Naive B cell (primary cell): ENCODE measurements around the gene LIPA. TPM values are rescaled to one million over a fixed set of nuclear protein-coding genes. Genes with fewer than 3 reads are reported as not detected.

Experiments used
- ATAC-seq, 2 donors: fragments of 150-1000 bp; cut with Tn5 transposase; 2 replicates each; pipeline ENCODE4 v1.10.0; 2021; ENCODE audit warnings: low read depth in 2 of 2, mild to moderate bottlenecking in 2 of 2, moderate library complexity in 2 of 2
- DNase-seq: peaks from one replicate; pipeline ENCODE4 v3.0.0; 2022
- H3K27ac Mint-ChIP-seq, 6 donors: one replicate each; pipeline ENCODE4 v1.8.0; 2020 to 2022; ENCODE audit warnings: mild to moderate bottlenecking in 6 of 6, mixed read lengths in 6 of 6, moderate library complexity in 5 of 6, inconsistent platforms in 2 of 6
- H3K27me3 Mint-ChIP-seq, 3 donors: one replicate each; pipeline ENCODE4 v1.8.0; 2021 to 2022; ENCODE audit warnings: mixed read lengths in 3 of 3, mild to moderate bottlenecking in 1 of 3
- H3K36me3 Mint-ChIP-seq, 2 donors: one replicate each; pipeline ENCODE4 v1.8.0; 2020 to 2022; ENCODE audit warnings: mixed read lengths in 2 of 2, inconsistent platforms in 1 of 2, mild to moderate bottlenecking in 1 of 2
- H3K4me1 Mint-ChIP-seq, 3 donors: one replicate each; pipeline ENCODE4 v1.8.0; 2020 to 2022; ENCODE audit warnings: mixed read lengths in 3 of 3, inconsistent platforms in 1 of 3, mild to moderate bottlenecking in 1 of 3, moderate library complexity in 1 of 3
- H3K4me3 Mint-ChIP-seq, 8 donors: one replicate each; pipeline ENCODE4 v1.8.0; 2020 to 2022; ENCODE audit warnings: mild to moderate bottlenecking in 8 of 8, mixed read lengths in 8 of 8, moderate library complexity in 8 of 8, inconsistent platforms in 2 of 8
- H3K9me3 Mint-ChIP-seq, 7 donors: one replicate each; pipeline ENCODE4 v1.8.0; 2020 to 2022; ENCODE audit warnings: mixed read lengths in 7 of 7, mild to moderate bottlenecking in 5 of 7, inconsistent platforms in 2 of 7, moderate library complexity in 1 of 7
- polyA plus RNA-seq, 6 donors: library from polyadenylated mRNA; unstranded; fragments of 300-500 nt; fragmentation: Illumina TruSeq; gene quantifications; one replicate each; pipeline ENCODE4 v1.2.3, GENCODE V29; 2021; ENCODE audit warnings: low read depth in 6 of 6

Gene LIPA
- polyA plus RNA-seq, 6 donors from 2014 or later, result 134 to 178 (median 159) TPM

DNA sequence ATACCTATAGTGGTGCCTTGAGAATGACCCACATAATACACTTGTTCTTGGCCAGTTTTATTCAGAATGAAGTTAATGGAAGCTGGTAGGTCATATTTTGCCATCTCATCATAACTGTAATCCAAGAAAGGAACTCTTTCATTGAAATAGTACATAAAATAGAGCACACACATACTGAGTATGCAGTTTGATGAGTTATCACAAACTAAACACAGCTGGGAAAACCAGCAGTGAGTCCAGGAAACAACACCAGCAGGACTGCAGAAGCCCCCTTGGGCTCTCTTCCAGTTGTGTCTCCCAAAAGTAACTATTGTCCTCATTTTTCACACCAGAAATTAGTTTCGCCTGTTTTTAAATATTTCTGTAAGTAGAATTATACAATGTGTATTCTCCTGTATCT is 24.7 kb downstream of the LIPA start:
- peaks cover 0 to 2% (median 0%) of the 10 kb centered on the region in 7 donors for H3K9me3 Mint-ChIP-seq
- no peak for ATAC-seq

DNA sequence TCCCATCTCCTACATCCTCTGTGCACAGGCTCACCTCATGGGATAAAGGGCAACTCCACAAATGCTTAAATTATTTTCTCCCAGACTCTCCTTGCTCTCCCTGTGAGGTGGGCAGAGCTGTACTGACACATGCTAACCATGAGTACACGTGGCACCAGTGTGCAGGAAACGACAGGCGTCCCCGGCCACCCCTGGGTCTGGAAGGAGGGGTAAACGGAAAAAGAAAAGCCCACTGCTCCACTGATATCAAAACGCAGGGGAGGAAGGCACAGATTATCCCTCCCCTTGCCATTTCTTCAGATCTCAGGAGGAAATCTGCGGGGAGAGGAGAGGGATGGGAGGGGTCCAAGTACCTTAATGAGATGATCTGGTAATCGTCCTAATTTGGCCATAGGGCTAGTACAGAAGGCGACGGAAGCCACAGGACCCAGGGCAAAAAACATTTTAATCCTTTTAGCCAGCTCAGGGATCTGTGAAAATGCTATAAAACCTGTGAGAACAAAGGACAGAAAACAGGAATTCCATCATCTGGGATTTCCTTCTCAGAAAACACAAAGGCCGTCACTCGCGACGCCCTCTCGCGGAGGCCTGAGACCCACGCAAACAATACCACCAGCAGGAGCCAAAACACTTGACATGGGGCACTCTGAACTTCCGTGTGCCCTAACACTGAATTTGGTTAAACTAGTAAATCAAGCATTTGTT is 26.7 kb downstream of the LIPA start:
- Mint-ChIP-seq H3K4me1 (peaks cover 4 to 15% (median 9%) of the 10 kb centered on the region in 3 donors), H3K27me3 (no peaks in the 10 kb centered on the region), H3K4me3 (peak overlapping the region; percentile 57 to 91 (median 77)), H3K27ac (peak overlapping the region in 2 of 6 donors; percentile 80 to 81), H3K36me3 (peaks cover 19 to 41% of the 10 kb centered on the region in 2 donors), H3K9me3 (peaks cover 0 to 2% (median 0%) of the 10 kb centered on the region in 7 donors)
- ATAC-seq (peak; percentile 63 to 64), DNase-seq (no peak)

More for the DNA sequence above, 24.7 kb downstream of the LIPA start:
- Mint-ChIP-seq H3K36me3 (peaks cover 23 to 41% of the 10 kb centered on the region in 2 donors), H3K4me1 (peaks cover 4 to 15% (median 9%) of the 10 kb centered on the region in 3 donors), H3K4me3 (no peak overlapping the region), H3K27ac (no peak overlapping the region), H3K27me3 (no peaks in the 10 kb centered on the region)
- no peak for DNase-seq

DNA sequence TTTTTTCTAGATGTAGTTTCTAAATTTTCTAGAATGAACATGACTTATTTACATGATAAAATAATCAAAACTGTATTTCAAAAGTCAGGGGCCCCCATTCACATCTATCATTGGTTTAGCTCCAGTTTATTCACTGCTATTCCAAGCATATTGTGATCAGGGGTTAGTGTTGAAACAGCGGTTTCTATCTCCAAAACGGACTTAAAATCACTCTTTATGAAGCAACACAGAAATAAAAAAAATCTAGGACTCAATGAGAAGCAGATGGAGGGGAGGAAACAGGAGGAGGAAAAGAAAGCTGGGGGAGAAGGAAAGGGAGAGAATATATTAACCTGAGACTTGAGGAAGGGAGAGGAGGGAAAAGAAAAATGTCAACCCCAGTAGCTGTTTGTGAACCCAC is 29.7 kb downstream of the LIPA start:
- Mint-ChIP-seq H3K9me3 (peaks cover 0 to 2% (median 0%) of the 10 kb centered on the region in 7 donors), H3K36me3 (peaks cover 11 to 23% of the 10 kb centered on the region in 2 donors), H3K4me1 (peaks cover 7 to 19% (median 18%) of the 10 kb centered on the region in 3 donors), H3K4me3 (no peak overlapping the region), H3K27ac (peak overlapping the region in 3 of 6 donors; percentile 2 to 75 (median 12)), H3K27me3 (no peaks in the 10 kb centered on the region)
- DNase-seq, result no peak
- no peak for ATAC-seq

- ATAC-seq, result no peak
- Mint-ChIP-seq H3K27ac (peak overlapping the region in 2 of 6 donors; percentile 79 to 82), H3K36me3 (peaks cover 0 to 18% of the 10 kb centered on the region in 2 donors)
Observed at GRCh38 chr10:89219513-89220218, 31.9 kb downstream of the LIPA start.

GRCh38 chr10:89217057-89217990 is 34.3 kb downstream of the LIPA start:
- H3K27ac Mint-ChIP-seq, result no peak overlapping the region
- peaks cover 0 to 10% of the 10 kb centered on the region in 2 donors for H3K36me3 Mint-ChIP-seq
- no peaks in the 10 kb centered on the region for H3K9me3 Mint-ChIP-seq
- no peaks in the 10 kb centered on the region for H3K27me3 Mint-ChIP-seq
- peak; percentile 46 for DNase-seq
- ATAC-seq, result peak; percentile 40 to 64
- H3K4me3 Mint-ChIP-seq, result no peak overlapping the region
- H3K4me1 Mint-ChIP-seq, result peaks cover 4 to 9% (median 8%) of the 10 kb centered on the region in 3 donors

More at GRCh38 chr10:89219513-89220218, 31.9 kb downstream of the LIPA start:
- peaks cover 7 to 9% (median 8%) of the 10 kb centered on the region in 3 donors for H3K4me1 Mint-ChIP-seq
- no peak overlapping the region for H3K4me3 Mint-ChIP-seq
- no peaks in the 10 kb centered on the region for H3K27me3 Mint-ChIP-seq
- no peaks in the 10 kb centered on the region for H3K9me3 Mint-ChIP-seq
- no peak for DNase-seq

- H3K4me3 Mint-ChIP-seq, result no peak overlapping the region
- no peaks in the 10 kb centered on the region for H3K36me3 Mint-ChIP-seq
- no peak for DNase-seq
- no peak overlapping the region for H3K27ac Mint-ChIP-seq
- peaks cover 4 to 9% (median 8%) of the 10 kb centered on the region in 3 donors for H3K4me1 Mint-ChIP-seq
- H3K27me3 Mint-ChIP-seq, result peaks cover 2 to 5% (median 3%) of the 10 kb centered on the region in 3 donors
- no peak for ATAC-seq
- H3K9me3 Mint-ChIP-seq, result no peaks in the 10 kb centered on the region
Observed at GRCh38 chr10:89216056-89216455, 35.5 kb downstream of the LIPA start.

DNA sequence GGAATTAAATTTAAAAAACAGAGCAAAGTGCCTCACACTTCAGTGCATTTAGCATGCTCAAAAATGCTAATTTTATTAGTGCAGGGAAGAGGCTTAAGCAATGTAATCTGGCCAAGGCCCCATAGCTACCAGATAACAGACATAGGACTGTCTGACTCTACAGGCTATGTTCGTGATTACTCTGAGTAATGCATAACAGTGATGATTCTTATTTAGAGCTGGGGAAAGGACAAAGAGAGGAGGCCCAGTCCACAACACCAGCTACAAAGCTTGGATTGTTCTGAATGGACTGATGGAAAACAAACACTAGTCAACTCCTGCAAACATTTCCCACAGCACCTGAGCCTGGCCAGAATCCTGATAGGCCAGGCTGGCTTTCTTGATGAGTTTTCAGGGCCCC is 36.1 kb downstream of the LIPA start:
- H3K4me1 Mint-ChIP-seq, result peaks cover 4 to 9% (median 8%) of the 10 kb centered on the region in 3 donors
- ATAC-seq, result no peak
- H3K27me3 Mint-ChIP-seq, result peaks cover 8 to 10% (median 8%) of the 10 kb centered on the region in 3 donors
- DNase-seq, result no peak
- no peaks in the 10 kb centered on the region for H3K9me3 Mint-ChIP-seq
- H3K36me3 Mint-ChIP-seq, result no peaks in the 10 kb centered on the region
- H3K4me3 Mint-ChIP-seq, result no peak overlapping the region
- H3K27ac Mint-ChIP-seq, result no peak overlapping the region

- Mint-ChIP-seq H3K36me3 (no peaks in the 10 kb centered on the region), H3K9me3 (no peaks in the 10 kb centered on the region), H3K4me1 (peaks cover 9 to 12% (median 9%) of the 10 kb centered on the region in 3 donors), H3K27me3 (peaks cover 14 to 17% (median 15%) of the 10 kb centered on the region in 3 donors), H3K27ac (no peak overlapping the region), H3K4me3 (no peak overlapping the region)
- ATAC-seq, result no peak
- no peak for DNase-seq
Observed at GRCh38 chr10:89214566-89215165, 36.9 kb downstream of the LIPA start.

DNA sequence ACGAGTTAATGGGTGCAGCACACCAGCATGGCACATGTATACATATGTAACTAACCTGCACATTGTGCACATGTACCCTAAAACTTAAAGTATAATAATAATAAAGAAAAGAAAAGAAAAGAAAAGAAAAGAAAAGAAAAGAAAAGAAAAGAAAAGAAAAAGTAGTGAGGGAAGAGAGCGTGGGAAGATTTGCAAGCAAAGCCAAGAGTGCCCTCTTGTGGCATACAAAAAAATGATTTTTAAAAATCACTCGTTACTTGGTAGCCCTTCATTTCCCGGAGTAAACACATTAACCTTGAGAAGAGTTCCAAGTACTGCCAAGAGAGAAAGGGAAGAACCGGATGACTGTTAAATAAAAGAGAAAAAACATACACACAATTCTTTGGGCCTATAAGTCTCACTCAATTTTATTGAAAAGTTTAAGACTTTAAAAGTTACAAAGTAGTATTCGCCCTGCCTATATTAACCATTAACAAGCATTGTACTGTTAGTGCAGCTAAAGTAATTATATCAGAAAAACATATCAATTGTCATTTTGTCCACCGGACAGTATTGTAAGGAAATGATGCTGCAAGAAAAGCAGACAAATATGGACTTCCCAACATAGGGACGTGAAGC is 38.3 kb downstream of the LIPA start:
- peaks cover 12 to 19% (median 16%) of the 10 kb centered on the region in 3 donors for H3K4me1 Mint-ChIP-seq
- ATAC-seq (peak in 1 of 2 donors; percentile 58), DNase-seq (peak; percentile 30)
- no peak overlapping the region for H3K27ac Mint-ChIP-seq
- no peak overlapping the region for H3K4me3 Mint-ChIP-seq
- H3K9me3 Mint-ChIP-seq, result no peaks in the 10 kb centered on the region
- H3K27me3 Mint-ChIP-seq, result peaks cover 20 to 31% (median 20%) of the 10 kb centered on the region in 3 donors
- H3K36me3 Mint-ChIP-seq, result no peaks in the 10 kb centered on the region

DNA sequence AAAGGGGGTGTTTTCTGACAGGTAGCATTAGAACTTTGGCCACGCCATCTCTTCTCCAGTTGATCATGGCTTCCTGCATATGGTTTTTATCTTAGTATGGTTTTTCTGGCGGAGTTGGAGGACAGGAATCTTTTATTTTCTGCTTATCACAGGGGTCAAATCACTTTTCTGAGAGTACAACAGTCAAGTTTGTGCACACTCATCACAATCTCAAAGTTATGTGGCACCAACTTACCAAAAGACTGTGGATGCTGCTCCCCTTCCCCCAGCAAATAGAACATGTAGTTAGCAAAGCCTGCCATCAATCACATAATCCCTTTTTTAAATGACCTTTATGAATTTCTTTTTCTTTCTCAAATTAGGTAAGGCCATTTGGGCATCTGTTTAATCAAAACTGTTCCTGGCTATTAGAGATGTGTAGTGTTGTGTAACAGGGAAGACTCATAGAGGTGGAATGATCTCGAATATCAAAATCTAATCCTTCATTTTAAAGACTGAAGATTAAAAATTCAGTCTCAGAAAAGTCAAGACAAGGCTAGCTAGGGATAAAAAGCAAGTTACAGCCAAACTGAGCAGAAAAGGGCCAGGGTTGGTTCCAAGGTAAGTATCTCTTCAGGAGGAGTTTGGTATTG is 40.7 kb downstream of the LIPA start:
- Mint-ChIP-seq H3K27me3 (peaks cover 37 to 43% (median 37%) of the 10 kb centered on the region in 3 donors), H3K4me3 (peak overlapping the region in 1 of 8 donors; percentile 39), H3K9me3 (no peaks in the 10 kb centered on the region), H3K27ac (no peak overlapping the region), H3K4me1 (peaks cover 16 to 28% (median 27%) of the 10 kb centered on the region in 3 donors), H3K36me3 (no peaks in the 10 kb centered on the region)
- DNase-seq (no peak), ATAC-seq (no peak)

DNA sequence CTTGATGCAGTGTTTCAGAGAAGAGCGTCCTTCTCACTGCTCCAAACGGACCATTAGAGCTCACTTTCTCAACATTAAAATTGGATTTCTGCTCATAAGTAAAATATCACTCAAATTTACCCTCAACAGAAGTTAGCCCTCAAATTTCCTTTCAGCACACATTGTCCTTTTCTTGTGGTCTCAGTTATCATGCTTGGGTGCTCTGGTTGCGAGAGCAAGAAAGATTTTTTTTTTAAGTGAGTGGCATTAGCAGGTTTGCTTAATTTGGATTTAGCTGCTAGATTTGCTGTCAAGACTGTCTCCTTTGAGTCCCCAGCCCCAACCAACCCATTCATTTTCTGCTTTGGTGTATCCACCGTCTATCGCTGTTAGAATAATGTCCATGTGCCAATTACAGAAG is 41.9 kb downstream of the LIPA start:
- Mint-ChIP-seq H3K4me3 (peak overlapping the region in 2 of 8 donors; percentile 12 to 74), H3K9me3 (no peaks in the 10 kb centered on the region), H3K27me3 (peaks cover 42 to 50% (median 43%) of the 10 kb centered on the region in 3 donors)

More for the DNA sequence above, 41.9 kb downstream of the LIPA start:
- DNase-seq, result no peak
- no peak for ATAC-seq
- peaks cover 16 to 28% (median 27%) of the 10 kb centered on the region in 3 donors for H3K4me1 Mint-ChIP-seq
- H3K36me3 Mint-ChIP-seq, result no peaks in the 10 kb centered on the region
- H3K27ac Mint-ChIP-seq, result peak overlapping the region in 1 of 6 donors; percentile 71
